ENCODE measurements around the gene ATG9B.
"Not testable (repeated sequence)": the region's sequence is repeated elsewhere in the genome, so short reads cannot be mapped to it uniquely, and the experiment has no call there.

The ATG9B gene

GRCh38 chr7:151058781-151059366 is 34.6 kb upstream of the ATG9B start:
- DNase-seq (ENCODE audit: low spot score), result no peak

GRCh38 chr7:151057989-151058780 is 33.9 kb upstream of the ATG9B start:
- peak; percentile 100 for DNase-seq (ENCODE audit: low spot score)

- DNase-seq (ENCODE audit: low spot score), result no peak
Observed at GRCh38 chr7:151057506-151057988, 33.3 kb upstream of the ATG9B start, which contains the start of gene CDK5. CDK5 (minus strand) TSS chr7:151057897; CDS start chr7:151057848, 49 bp downstream.

- no peak for DNase-seq (ENCODE audit: low spot score)
Observed at GRCh38 chr7:151056666-151057505, 32.6 kb upstream of the ATG9B start.

- DNase-seq (ENCODE audit: low spot score), result no peak
Observed at GRCh38 chr7:151056283-151056665, 32.0 kb upstream of the ATG9B start.

- no peak for DNase-seq (ENCODE audit: low spot score)
Observed at GRCh38 chr7:151053751-151054150, 29.5 kb upstream of the ATG9B start.

- DNase-seq (ENCODE audit: low spot score), result no peak
Observed at GRCh38 chr7:151053096-151053495, 28.8 kb upstream of the ATG9B start.

- no peak for DNase-seq (ENCODE audit: low spot score)
Observed at GRCh38 chr7:151051108-151051507, 26.8 kb upstream of the ATG9B start.

- DNase-seq (ENCODE audit: low spot score), result no peak
Observed at GRCh38 chr7:151048911-151049463, 24.7 kb upstream of the ATG9B start.

- no peak for DNase-seq (ENCODE audit: low spot score)
Observed at GRCh38 chr7:151047976-151048815, 23.9 kb upstream of the ATG9B start, which contains the start of gene ASIC3. ASIC3 (plus strand) TSS chr7:151048531; CDS start chr7:151048886, 355 bp downstream.

- DNase-seq (ENCODE audit: low spot score), result no peak
Observed at GRCh38 chr7:151046603-151047573, 22.6 kb upstream of the ATG9B start.

GRCh38 chr7:151045967-151046366 is 21.7 kb upstream of the ATG9B start:
- DNase-seq (ENCODE audit: low spot score), result no peak

GRCh38 chr7:151045262-151045661 is 21.0 kb upstream of the ATG9B start:
- no peak for DNase-seq (ENCODE audit: low spot score)

GRCh38 chr7:151043959-151044358 is 19.7 kb upstream of the ATG9B start:
- DNase-seq (ENCODE audit: low spot score), result no peak

- not testable (repeated sequence) for DNase-seq (ENCODE audit: low spot score)
Observed at GRCh38 chr7:151043449-151043848, 19.2 kb upstream of the ATG9B start.

GRCh38 chr7:151040616-151041375 is 16.5 kb upstream of the ATG9B start:
- no peak for DNase-seq (ENCODE audit: low spot score)

GRCh38 chr7:151039850-151040548 is 15.7 kb upstream of the ATG9B start:
- DNase-seq (ENCODE audit: low spot score), result no peak
